ENCODE measurements around the gene MIEN1.
"Not testable (repeated sequence)": the region's sequence is repeated elsewhere in the genome, so short reads cannot be mapped to it uniquely, and the experiment has no call there.

The MIEN1 gene

GRCh38 chr17:39701784-39702422 lies 28.4 kb downstream of the MIEN1 start:
- POLR2A ChIA-PET, result no interaction called here
- TF ChIP-seq, protein P1, sequence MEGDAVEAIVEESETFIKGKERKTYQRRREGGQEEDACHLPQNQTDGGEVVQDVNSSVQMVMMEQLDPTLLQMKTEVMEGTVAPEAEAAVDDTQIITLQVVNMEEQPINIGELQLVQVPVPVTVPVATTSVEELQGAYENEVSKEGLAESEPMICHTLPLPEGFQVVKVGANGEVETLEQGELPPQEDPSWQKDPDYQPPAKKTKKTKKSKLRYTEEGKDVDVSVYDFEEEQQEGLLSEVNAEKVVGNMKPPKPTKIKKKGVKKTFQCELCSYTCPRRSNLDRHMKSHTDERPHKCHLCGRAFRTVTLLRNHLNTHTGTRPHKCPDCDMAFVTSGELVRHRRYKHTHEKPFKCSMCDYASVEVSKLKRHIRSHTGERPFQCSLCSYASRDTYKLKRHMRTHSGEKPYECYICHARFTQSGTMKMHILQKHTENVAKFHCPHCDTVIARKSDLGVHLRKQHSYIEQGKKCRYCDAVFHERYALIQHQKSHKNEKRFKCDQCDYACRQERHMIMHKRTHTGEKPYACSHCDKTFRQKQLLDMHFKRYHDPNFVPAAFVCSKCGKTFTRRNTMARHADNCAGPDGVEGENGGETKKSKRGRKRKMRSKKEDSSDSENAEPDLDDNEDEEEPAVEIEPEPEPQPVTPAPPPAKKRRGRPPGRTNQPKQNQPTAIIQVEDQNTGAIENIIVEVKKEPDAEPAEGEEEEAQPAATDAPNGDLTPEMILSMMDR (IDR thresholded peaks at IDR 0.05; ENCODE audit: control extremely low read depth, extremely low read depth, low read depth, missing control alignments), result no peak
- CTCF ChIA-PET, result interaction anchor here (1.3 to 3.4 kb wide), 3 partner anchors 14 to 81 kb away, joined by 3 to 13 read pairs (median 3); partner anchors contain the start of gene PGAP3
- no peak for DNase-seq (ENCODE audit: extremely low spot score)

GRCh38 chr17:39701012-39701783 lies 29.1 kb downstream of the MIEN1 start:
- no peak for DNase-seq (ENCODE audit: extremely low spot score)
- CTCF ChIA-PET, result interaction anchor here (1.3 to 3.4 kb wide), 3 partner anchors 13 to 80 kb away, joined by 3 to 13 read pairs (median 3); partner anchors contain the start of gene PGAP3
- TF ChIP-seq, protein P1 (IDR thresholded peaks at IDR 0.05; ENCODE audit: control extremely low read depth, extremely low read depth, low read depth, missing control alignments), result no peak
- POLR2A ChIA-PET, result interaction anchor here (1.3 kb wide), 1 partner anchor 13 kb away, joined by 3 read pairs; the partner anchor contains the start of gene PGAP3

DNA sequence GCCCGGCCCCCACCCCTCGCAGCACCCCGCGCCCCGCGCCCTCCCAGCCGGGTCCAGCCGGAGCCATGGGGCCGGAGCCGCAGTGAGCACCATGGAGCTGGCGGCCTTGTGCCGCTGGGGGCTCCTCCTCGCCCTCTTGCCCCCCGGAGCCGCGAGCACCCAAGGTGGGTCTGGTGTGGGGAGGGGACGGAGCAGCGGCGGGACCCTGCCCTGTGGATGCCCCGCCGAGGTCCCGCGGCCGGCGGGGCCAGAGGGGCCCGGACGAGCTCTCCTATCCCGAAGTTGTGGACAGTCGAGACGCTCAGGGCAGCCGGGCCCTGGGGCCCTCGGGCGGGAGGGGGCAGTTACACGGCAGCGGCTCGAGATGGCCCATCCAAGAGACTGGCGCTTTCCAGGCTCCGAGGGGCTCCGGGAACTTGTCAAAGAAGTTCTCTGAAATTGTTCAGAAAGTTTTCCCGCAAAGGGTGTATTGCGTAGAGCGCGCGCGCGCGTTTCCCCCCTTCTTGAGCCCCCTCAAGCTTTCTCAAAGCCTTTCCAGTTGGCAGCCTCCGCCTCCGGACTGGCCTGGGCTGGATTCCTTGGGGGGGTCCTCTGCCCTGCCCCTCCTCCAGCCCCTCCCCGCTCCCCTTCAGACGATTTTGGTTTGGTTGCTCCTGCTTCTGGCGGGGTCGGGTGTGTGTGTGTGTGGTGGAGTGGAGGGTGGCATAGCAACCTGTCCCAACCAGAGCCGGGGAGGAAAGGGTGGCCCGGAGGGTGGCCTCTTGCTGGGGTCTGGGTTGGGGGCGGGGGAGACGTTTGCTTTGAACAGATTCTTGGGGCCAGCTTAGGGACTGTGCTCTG lies 30.0 kb downstream of the MIEN1 start:
- TF ChIP-seq, protein P1 (IDR thresholded peaks at IDR 0.05; ENCODE audit: control extremely low read depth, extremely low read depth, low read depth, missing control alignments), result no peak
- POLR2A ChIA-PET, result interaction anchor here (0.5 to 1.3 kb wide), 2 partner anchors 13 to 16 kb away, joined by 3 read pairs; partner anchors contain the start of gene PGAP3
- peak; percentile 29 for DNase-seq (ENCODE audit: extremely low spot score)
- CTCF ChIA-PET, result interaction anchor here (1.7 kb wide), 1 partner anchor 30 kb away, joined by 5 read pairs; the partner anchor contains the start of gene MIEN1

DNA sequence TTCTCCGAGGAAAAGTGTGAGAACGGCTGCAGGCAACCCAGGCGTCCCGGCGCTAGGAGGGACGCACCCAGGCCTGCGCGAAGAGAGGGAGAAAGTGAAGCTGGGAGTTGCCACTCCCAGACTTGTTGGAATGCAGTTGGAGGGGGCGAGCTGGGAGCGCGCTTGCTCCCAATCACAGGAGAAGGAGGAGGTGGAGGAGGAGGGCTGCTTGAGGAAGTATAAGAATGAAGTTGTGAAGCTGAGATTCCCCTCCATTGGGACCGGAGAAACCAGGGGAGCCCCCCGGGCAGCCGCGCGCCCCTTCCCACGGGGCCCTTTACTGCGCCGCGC lies 30.5 kb downstream of the MIEN1 start, which contains the start of gene ERBB2:
Gene ERBB2, plus strand, starts transcription at position 247 of the 330 bp plus-strand sequence. CDS start 175 bp downstream, outside the sequence.
- DNase-seq (ENCODE audit: extremely low spot score), result no peak
- ChIA-PET POLR2A (no interaction called here), CTCF (interaction anchor here (1.7 kb wide), 1 partner anchor 30 kb away, joined by 5 read pairs; the partner anchor contains the start of gene MIEN1)
- TF ChIP-seq, protein P1 (IDR thresholded peaks at IDR 0.05; ENCODE audit: control extremely low read depth, extremely low read depth, low read depth, missing control alignments), result no peak

GRCh38 chr17:39699157-39699817 lies 31.0 kb downstream of the MIEN1 start:
- CTCF ChIA-PET, result interaction anchor here (1.7 kb wide), 1 partner anchor 31 kb away, joined by 5 read pairs; the partner anchor contains the start of gene MIEN1
- DNase-seq (ENCODE audit: extremely low spot score); POLR2A ChIA-PET: not testable (repeated sequence)

DNA sequence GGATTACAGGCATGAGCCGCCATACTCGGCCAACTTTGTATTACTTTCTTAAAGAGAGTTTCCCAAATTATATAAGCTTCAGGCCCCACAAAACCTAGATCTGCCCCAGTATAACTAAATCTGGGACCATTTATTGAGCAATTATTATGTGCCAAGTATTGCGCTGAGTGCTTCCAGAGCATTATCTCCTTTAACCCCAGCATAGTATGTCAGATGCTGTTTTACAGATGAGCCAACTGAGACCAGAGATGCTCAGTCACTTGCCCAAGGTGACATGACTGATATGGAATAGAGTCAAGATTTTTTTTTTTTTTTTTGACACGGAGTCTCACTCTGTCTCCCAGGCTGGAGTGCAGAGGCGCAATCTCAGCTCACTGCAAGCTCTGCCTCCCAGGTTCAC lies 32.4 kb downstream of the MIEN1 start:
- ChIA-PET CTCF (interaction anchor here (0.7 to 2.2 kb wide), 6 partner anchors 10 to 401 kb away, joined by 3 to 6 read pairs (median 4); partner anchors contain the start of gene PGAP3), POLR2A (no interaction called here)
- TF ChIP-seq, protein P1 (IDR thresholded peaks at IDR 0.05; ENCODE audit: control extremely low read depth, extremely low read depth, low read depth, missing control alignments), result no peak
- no peak for DNase-seq (ENCODE audit: extremely low spot score)

Measured in GM10248 (cell line).